Limb (tissue), 2 donors: ENCODE data around the gene MDFIC.

ENCODE experiments used
- DNase-seq, 2 donors: peaks; one replicate each; pipeline ENCODE4 v3.0.0-alpha.2; 2016; ENCODE audit errors: extremely low spot score in 2 of 2

The MDFIC gene

DNA sequence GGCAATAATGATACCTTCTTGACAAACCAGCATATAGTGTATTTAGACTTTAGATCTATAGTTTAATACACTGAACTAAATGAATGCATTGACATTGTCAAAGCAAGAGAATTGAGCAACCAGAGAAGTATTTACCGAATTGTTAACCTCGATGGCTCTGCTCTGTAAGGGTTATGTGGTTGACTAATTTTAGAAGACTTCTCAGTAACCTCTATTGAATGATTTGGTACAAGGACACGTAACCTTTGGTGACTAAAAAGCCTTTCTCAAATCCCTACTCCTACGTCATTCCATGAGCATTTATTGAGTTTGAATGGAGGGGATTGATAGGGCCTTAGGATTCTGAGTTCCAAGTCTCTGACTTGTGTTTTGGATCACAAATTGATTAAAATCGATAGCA is 67.6 kb downstream of the MDFIC start:
- no peak for DNase-seq

DNA sequence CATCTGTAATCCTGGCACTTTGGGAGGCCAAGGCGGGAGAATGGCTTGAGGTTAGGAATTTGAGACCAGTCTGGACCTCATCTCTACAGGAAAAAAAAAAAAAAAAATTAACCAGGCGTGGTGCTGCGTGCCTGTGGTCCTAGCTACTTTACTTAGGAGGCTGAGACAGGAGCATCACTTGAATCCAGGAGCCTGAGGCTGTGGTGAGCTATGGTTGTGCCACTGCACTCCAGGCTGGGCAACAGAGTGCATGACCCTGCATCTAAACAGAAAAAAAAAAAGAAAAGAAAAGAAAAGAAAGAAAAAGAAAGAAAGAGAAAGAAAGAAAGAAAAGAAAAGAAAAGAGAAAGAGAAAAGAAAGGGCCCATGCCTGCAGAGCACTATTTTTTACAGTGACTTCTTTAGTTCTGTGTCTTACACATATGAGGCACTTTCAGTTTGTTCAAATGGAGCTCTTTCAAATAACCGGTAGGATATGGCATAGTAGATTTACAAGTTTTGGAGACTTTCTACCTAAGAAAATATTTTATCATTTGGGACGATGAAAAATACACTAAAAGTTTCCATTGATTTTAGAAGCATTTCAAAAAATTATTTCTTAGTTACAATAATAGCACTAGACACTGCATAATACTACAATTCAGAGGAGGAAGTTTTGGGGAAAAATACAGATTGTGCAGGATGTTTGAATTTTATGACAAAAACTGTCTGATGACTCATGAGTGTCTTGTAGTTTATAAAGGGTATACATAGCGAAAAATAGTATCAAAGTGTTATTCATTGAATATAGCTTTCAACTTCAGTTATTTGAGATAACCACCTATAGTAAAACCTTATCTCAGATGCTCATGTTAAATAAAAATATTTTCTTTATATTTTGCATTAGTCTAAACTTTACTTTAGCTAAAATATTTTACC is 75.9 kb downstream of the MDFIC start:
- DNase-seq = no peak

DNA sequence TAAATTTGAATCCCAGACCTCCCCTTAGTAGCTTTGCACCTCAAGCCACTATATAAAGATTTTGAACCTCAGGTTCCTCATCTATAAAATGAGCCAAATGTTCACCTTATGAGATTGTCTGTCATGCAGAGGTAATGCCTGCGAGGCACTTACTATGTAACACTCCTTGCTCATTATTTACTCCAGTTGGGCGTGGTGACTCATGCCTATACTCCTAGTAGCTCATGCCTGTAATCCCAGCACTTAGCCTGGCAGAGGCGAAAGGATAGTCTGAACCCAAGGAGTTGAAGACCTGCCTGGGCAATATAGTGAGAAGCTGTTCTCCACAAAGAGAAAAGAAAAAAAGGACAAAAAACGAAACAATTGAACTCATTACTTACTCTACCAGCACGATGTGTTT is 82.2 kb downstream of the MDFIC start:
- no peak for DNase-seq

DNA sequence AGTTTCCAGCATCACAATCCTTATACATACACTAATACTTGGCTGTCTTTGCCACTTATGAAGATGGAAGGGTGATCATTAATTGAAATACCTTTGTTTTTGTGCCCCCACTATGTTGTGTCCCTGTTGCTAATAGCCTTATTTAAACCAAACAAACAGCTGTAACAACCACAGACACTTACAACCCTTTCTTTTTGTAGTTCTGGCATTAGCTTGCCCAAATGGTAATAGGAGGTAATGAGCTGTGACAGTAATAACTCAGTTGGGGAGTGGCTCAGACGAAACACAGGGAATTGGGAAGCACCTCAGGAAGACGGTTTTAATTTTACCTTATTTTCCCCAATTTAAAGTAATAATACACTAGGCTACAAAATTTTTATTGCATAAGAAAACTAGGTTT is 83.4 kb downstream of the MDFIC start:
- no peak for DNase-seq

GRCh38 chr7:115005953-115006352 is 84.1 kb downstream of the MDFIC start:
- no peak for DNase-seq

DNA sequence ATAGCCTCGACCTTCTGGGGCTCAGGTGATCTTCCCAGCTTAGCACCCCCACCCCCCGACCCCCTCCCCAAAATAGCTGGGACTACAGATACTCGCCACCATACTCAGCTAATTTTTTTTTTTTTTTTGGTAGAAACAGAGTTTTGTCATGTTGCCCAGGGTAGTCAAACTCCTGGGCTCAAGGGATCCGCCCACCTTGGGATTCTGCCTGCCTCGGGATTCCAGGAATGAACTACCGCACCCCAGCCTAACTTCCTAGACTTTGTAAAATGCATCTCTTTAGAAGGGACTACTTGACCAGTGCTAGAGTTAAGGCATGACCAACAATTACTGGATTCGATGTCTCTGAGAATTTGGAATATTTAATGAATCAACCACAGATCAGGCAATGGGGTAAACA is 85.9 kb downstream of the MDFIC start:
- DNase-seq = no peak

GRCh38 chr7:115008465-115009114 is 86.7 kb downstream of the MDFIC start:
- peak; percentile 38 to 54 for DNase-seq

GRCh38 chr7:115009139-115009538 is 87.2 kb downstream of the MDFIC start:
- DNase-seq = no peak

DNA sequence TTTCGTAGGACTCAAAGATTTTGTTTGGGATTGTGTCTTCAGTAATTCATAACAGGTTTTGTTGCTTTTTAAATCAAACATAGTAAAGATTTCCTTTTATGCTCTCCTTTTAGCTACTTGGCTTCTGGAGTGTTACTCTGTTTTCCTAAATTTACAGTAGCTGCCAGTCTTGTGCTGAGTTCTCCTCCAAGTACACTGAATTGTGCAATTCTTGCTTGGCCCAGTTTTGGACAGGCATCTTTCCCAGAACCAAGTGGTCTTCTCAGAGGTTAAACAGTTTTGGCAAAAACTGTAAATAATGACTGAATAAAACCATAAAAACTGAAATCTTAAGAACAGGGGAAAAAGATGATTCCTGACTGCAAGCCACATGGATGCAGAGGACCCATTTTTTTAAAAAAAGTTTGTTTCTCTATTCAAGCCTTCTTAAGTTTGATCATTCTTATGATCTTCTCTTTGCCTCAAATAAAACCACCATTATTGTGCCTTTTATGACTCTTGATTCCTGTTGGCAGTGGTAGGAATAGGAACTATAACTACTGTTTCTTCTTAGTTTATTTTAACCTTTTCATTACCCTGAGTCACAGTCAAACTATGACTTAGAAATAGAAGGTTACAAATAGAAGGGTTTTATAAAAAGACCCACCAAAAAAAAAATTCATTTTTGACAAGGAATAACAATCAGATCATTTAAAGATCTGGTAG is 88.0 kb downstream of the MDFIC start:
- DNase-seq = peak in 1 of 2 donors; percentile 17

DNA sequence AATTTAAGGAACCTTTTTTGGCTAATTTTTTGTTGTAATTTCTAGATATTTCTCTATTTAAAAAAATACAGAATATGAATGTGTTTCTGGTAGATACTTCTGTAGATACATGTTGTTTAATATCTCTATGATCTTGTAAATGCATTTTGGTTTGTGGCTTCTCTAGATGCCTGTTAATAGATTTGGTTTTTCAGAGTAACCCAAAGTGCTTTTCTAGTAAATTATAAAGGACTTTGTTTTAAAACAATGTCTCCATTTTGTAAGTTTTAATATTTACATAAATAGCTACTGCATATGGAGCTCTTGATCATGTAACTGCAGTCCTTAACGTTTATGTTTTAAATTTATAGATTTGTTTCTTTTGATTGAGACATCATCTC is 88.5 kb downstream of the MDFIC start:
- no peak for DNase-seq

DNA sequence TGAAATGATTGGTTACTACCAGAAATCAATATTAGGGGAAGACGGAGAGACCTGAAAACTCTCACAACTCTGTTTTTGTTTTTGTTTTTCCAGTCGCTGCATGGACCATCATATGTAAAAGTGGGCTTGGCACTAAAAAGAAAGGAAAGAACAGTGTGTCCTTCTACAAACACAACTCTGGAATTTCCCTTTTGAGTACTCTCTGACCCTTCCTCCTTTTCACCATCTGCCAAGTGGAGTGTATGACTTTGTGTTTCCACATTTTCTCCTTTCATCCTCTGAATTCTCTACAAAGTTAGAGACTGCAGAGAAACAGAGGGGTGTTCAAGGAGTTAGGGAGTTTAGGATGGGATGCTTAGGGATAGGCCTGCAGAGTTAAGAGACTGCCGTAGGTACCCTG is 92.0 kb downstream of the MDFIC start:
- DNase-seq = no peak

GRCh38 chr7:115014794-115015193 is 92.9 kb downstream of the MDFIC start:
- no peak for DNase-seq

DNA sequence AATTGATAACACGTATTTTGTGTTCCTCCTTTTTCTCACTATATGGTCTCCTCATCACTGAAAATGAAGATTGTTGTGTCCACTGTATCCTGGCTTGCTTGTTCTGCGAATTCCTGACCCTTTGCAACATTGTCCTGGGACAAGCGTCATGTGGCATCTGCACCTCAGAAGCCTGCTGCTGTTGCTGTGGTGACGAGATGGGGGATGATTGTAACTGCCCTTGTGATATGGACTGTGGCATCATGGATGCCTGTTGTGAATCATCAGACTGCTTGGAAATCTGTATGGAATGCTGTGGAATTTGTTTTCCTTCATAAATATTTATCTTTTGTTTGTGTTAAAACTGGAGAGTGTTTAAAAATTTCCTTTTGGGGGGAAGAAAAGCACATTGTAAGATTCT is 93.7 kb downstream of the MDFIC start:
- no peak for DNase-seq

GRCh38 chr7:115019882-115020605 is 98.2 kb downstream of the MDFIC start:
- DNase-seq = no peak

- no peak for DNase-seq
Observed at GRCh38 chr7:115023219-115023618, 101.3 kb downstream of the MDFIC start.

- no peak for DNase-seq
Observed at GRCh38 chr7:115024276-115024675, 102.4 kb downstream of the MDFIC start.

DNA sequence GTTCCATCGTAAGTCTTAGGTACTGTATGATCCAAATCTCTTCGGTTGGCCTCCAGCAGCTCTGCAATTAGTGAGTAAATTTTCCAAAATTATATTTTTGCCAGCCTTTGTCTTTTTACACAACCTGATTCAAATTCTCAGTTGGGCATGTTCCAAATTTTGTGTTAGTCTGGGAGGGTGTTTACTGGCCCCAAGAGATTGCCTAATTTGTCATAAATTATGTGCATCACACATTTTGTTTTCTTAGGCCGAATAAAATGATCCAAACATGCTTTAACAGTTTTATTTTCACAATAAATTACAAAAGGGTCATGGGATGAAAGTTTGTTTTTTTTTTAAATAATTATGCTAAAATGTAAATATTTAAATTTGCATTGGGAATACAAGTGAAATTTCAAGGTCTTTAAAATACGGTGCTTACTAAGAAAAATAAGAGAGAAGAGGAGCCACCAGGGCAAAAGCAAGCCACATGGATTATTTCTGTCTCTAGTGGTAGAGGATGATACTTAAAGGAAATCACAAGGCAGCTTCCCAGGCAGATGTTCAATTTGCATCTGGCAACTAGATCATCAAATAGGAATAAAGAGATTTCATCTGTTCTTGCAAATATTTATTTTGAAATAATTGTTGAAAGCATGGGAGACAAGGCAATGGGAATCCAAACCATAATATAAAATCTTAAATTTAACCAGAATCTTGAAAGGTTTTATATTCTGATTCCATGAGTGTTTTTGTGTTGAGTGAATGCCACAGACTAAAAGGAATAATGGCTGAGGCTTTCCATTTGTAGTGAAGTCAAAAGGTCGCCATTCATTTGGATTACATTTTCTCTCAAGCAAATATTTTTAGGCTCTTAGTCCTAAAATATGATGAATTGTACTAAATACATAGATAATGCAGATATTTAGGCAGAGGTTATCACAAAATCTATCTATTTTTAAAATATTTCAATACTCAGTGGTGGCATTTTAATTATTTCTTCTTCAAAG is 111.1 kb downstream of the MDFIC start:
- no peak for DNase-seq

DNA sequence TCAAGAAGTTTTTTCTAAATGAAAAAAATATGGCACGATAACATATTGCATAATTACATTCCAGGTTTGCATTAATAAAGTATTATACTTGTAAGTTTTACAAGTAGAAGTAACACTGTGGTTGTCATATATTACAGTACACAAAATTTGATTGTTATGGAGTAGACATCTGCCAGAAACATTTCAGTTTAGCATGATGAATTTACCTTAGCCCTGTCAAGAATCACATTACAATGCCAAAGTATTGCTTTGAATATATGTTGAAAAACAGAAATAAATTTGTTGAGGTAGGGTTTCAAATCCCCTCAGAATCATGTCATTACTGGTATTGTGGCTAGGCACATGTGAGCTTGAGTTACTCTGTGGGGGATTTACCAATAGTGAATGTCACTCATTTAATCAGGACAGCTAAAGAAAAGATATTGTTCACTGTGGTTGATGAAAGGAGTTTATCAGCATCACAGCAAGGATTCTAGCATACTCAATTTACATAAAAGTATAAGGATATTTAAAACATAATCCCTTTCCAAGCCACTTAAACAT is 112.1 kb downstream of the MDFIC start:
- DNase-seq = no peak

DNA sequence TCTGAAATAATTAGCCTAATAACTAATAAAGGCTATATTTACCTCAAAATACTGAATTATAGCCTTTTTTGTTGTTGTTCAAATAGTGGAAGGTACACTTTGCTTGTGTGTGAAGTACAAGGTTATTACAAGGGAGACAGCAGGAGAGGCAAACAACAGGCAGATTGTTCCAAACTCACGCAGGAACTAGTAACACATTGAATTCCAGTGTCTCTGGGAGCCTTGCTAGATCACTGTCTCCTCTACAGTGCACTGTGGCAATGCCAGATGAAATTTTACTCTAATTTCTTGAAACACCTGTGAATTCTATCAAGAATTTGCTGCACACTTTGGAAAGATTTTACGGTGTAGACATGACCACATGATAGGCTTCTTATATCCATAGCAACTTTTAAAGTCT is 112.6 kb downstream of the MDFIC start:
- no peak for DNase-seq

- no peak for DNase-seq
Observed at GRCh38 chr7:115037128-115037802, 115.4 kb downstream of the MDFIC start.
